KMS-11 (cell line): ENCODE measurements around the gene PDE4A.

Experiments
- H2AFZ ChIP-seq: fragments of 200-600 bp; sonication (generic); 2 replicates; pipeline ENCODE4 v1.6.1; 2016; ENCODE audit warnings: antibody characterized with exemption, mixed run types, low read depth
- H3K27ac ChIP-seq: fragments of 200-600 bp; sonication (generic); 2 replicates; pipeline ENCODE4 v1.6.1; 2016; ENCODE audit warnings: mild to moderate bottlenecking, mixed run types
- H3K27me3 ChIP-seq: fragments of 200-600 bp; sonication (generic); 2 replicates; pipeline ENCODE4 v1.6.1; 2017; ENCODE audit warnings: mild to moderate bottlenecking, low read depth, mixed run types, moderate library complexity; ENCODE audit not compliant: insufficient read depth
- H3K36me3 ChIP-seq: fragments of 200-600 bp; sonication (generic); 2 replicates; pipeline ENCODE4 v1.6.1; 2017; ENCODE audit warnings: mild to moderate bottlenecking, mixed run types; ENCODE audit not compliant: insufficient read depth
- H3K4me1 ChIP-seq: fragments of 200-600 bp; sonication (generic); 2 replicates; pipeline ENCODE4 v1.6.1; 2016; ENCODE audit warnings: mild to moderate bottlenecking, low read depth, mixed run types; ENCODE audit not compliant: poor library complexity, severe bottlenecking
- H3K4me2 ChIP-seq: fragments of 200-600 bp; sonication (generic); 2 replicates; pipeline ENCODE4 v1.7.0; 2016; ENCODE audit warnings: mild to moderate bottlenecking, mixed run types
- H3K4me3 ChIP-seq: fragments of 200-600 bp; sonication (generic); IDR thresholded peaks from 2 replicates; pipeline ENCODE4 v1.6.1; 2017; ENCODE audit warnings: low read depth, low read length, mixed read lengths; ENCODE audit not compliant: insufficient read depth
- H3K79me2 ChIP-seq: fragments of 200-600 bp; sonication (generic); 2 replicates; pipeline ENCODE4 v1.6.1; 2016; ENCODE audit warnings: low read depth, mixed run types; ENCODE audit not compliant: insufficient read depth
- H3K9ac ChIP-seq: fragments of 200-600 bp; sonication (generic); 2 replicates; pipeline ENCODE4 v1.6.1; 2016; ENCODE audit warnings: mild to moderate bottlenecking, mixed run types
- H4K20me1 ChIP-seq: fragments of 200-600 bp; sonication (generic); 2 replicates; pipeline ENCODE4 v1.6.1; 2016; ENCODE audit warnings: mild to moderate bottlenecking, mixed run types; ENCODE audit not compliant: insufficient read depth
- TF ChIP-seq, protein P1 (sequence below): fragments of 200-600 bp; sonication (generic); conservative IDR thresholded peaks from 2 replicates; pipeline ENCODE4 v1.6.1; 2017; ENCODE audit warnings: low read depth, mild to moderate bottlenecking, antibody characterized with exemption, low read length, moderate library complexity, mixed read lengths

PDE4A gene

DNA sequence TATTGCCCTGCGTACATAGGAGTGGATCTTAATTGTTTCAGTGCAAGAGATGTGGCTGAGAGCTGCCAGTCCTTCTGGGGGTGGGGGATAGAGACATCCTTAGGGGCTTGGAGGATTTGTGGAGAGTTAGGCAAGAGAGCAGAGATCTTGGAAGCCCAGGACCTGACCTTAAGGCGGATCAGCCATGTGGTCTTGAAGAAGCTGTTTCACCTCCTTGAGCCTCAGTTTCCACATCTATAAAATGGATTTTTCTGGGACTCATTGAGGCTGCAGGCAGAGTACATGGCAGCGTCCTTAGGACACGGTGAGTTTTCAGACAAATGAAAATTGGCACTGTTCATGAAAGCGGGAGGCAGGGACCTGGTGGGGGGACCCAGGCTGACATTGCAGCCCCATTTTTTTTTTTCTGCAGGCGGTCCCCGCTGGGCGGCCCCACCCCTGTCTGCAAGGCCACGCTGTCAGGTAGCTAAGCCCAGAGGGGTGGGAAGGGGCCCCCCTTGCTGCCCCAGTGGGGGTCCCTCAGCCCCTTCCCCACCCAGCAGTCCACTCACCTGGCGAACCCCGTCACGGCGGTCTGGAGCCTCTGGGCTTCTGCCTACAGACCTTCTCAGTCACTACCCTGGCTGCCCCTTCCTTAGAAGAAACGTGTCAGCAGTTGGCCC is 30.0 kb downstream of the PDE4A start:
- TF ChIP-seq, protein P1, sequence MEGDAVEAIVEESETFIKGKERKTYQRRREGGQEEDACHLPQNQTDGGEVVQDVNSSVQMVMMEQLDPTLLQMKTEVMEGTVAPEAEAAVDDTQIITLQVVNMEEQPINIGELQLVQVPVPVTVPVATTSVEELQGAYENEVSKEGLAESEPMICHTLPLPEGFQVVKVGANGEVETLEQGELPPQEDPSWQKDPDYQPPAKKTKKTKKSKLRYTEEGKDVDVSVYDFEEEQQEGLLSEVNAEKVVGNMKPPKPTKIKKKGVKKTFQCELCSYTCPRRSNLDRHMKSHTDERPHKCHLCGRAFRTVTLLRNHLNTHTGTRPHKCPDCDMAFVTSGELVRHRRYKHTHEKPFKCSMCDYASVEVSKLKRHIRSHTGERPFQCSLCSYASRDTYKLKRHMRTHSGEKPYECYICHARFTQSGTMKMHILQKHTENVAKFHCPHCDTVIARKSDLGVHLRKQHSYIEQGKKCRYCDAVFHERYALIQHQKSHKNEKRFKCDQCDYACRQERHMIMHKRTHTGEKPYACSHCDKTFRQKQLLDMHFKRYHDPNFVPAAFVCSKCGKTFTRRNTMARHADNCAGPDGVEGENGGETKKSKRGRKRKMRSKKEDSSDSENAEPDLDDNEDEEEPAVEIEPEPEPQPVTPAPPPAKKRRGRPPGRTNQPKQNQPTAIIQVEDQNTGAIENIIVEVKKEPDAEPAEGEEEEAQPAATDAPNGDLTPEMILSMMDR = no peak
- H3K79me2 ChIP-seq = no peaks in the 10 kb centered on the region
- H2AFZ ChIP-seq = no peak overlapping the region
- no peaks in the 10 kb centered on the region for H3K36me3 ChIP-seq
- no peak overlapping the region for H3K27ac ChIP-seq
- H3K4me3 ChIP-seq = no peak overlapping the region
- no peak overlapping the region for H3K4me2 ChIP-seq
- H3K4me1 ChIP-seq = no peaks in the 10 kb centered on the region
- H3K9ac ChIP-seq = no peak overlapping the region
- no peaks in the 10 kb centered on the region for H4K20me1 ChIP-seq
- no peaks in the 10 kb centered on the region for H3K27me3 ChIP-seq

DNA sequence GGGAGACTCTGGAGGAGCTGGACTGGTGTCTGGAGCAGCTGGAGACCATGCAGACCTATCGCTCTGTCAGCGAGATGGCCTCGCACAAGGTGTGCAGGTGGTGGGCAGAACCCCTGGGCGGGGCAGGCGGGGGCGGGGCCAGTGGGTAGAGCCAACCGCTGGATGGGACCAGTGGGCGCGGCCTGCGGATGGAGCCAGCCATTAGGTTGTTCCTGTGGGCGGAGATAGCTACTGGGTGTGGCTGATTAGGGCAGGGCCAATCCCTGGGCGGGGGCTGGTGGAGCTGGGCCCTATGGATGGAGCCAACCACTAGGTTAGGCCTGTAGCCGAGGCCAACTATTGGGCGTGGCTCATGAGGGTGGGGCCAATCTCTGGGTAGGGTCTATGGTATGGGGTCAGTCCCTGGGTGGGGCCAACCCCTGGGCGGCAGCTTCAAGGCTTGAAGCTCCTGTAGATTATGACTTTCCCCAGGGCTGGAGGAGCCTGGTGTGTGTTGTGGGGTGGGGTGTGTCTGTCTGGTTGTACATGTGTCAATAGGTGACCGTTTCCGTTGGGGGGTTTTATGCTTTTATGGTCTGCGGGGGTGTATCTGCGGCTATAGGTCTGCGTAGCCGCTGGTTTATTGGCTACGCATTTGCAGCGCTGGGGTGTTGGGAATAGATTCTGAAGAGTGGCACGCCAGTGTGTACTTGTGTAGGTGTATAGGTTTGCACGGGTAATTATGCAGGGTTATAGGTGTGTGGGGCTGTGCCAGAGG is 30.7 kb downstream of the PDE4A start:
- Histone ChIP-seq H3K9ac (no peak overlapping the region), H3K36me3 (no peaks in the 10 kb centered on the region), H3K27me3 (no peaks in the 10 kb centered on the region), H3K4me3 (no peak overlapping the region), H3K4me1 (no peaks in the 10 kb centered on the region), H3K27ac (no peak overlapping the region), H2AFZ (no peak overlapping the region), H3K4me2 (no peak overlapping the region), H4K20me1 (no peaks in the 10 kb centered on the region), H3K79me2 (no peaks in the 10 kb centered on the region)
- TF ChIP-seq, protein P1 = no peak

DNA sequence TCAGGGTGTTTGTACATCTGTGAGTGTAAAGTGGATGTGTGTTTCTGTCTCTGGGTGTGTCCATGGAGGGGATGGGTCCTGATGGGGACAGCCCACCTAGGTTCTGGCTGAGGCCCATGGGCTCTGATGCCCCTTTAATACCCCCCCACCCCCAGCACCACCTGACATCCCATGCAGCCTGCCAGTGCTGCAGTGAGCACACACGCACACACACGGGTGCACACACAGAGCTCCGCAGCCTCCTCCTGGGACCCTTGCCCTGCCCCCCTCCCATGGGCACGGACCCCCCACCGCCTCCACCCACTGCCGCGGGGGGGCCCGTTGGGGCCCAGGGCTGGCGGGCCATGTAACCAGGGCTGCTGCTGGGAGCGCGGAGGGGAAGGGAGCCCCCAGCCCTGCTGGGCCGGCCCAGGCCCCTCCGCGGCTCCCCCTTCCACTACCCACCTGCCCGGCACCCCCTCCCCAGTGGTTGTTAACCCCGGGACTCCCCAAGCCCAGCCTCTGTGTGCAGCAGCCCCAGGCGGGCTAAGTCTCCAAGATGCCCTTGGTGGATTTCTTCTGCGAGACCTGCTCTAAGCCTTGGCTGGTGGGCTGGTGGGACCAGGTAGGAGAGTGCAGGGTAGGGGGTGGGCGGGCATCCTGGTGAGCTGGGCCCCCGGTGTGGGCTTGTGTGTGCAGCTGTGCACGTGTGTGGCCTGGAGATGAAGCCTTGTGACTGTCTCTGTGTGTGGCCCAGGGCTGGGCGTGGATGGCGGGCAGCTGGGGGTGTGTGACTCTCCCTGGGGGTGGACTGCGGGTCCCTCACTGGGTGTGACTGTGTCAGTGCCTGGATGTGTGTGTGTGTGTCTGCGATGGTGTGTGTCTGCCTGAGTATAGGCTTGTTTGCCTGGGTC is 32.6 kb downstream of the PDE4A start:
- no peaks in the 10 kb centered on the region for H3K27me3 ChIP-seq
- no peaks in the 10 kb centered on the region for H3K4me1 ChIP-seq
- no peaks in the 10 kb centered on the region for H3K79me2 ChIP-seq
- H3K27ac ChIP-seq = no peak overlapping the region
- H3K4me2 ChIP-seq = no peak overlapping the region
- no peaks in the 10 kb centered on the region for H3K36me3 ChIP-seq
- H2AFZ ChIP-seq = no peak overlapping the region
- H3K9ac ChIP-seq = no peak overlapping the region
- no peaks in the 10 kb centered on the region for H4K20me1 ChIP-seq
- H3K4me3 ChIP-seq = no peak overlapping the region
- TF ChIP-seq, protein P1 = no peak

DNA sequence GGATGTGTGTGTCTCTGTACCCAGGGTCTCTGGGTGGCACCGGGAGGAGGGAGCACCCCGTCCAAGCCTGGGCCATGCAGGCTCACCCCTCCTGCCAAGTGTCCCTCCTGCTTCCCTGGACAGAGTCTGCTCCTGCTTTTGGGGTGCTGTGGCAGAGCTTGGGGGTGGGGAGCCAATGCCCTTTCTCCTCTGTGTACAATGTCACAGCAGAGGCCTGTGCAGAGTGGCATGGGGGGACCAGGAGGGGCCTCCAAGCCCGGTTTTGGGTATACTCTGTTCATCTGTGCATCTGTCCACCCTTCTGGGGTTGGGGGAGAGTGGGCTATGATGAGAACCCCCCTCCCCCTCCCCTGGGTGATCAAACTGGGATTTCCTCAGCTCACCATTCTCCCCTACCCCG is 33.5 kb downstream of the PDE4A start:
- H3K36me3 ChIP-seq = no peaks in the 10 kb centered on the region
- TF ChIP-seq, protein P1 = no peak
- H3K4me3 ChIP-seq = no peak overlapping the region
- no peaks in the 10 kb centered on the region for H3K4me1 ChIP-seq
- H3K79me2 ChIP-seq = no peaks in the 10 kb centered on the region
- H2AFZ ChIP-seq = no peak overlapping the region
- H4K20me1 ChIP-seq = no peaks in the 10 kb centered on the region
- H3K4me2 ChIP-seq = no peak overlapping the region
- H3K27ac ChIP-seq = no peak overlapping the region
- no peak overlapping the region for H3K9ac ChIP-seq
- no peaks in the 10 kb centered on the region for H3K27me3 ChIP-seq
